Esophagus muscularis mucosa (tissue), 4 donors: ENCODE measurements around the gene RTL10.

Experiments used
- CTCF ChIP-seq, 3 experiments: fragments of 200-600 bp in 2 of 3; fragments of 450-650 bp in 1 of 3; sonication (generic) in 2 of 3; IDR thresholded peaks; one replicate each; pipeline ENCODE4 v1.5.1; 2017 to 2019; ENCODE audit warnings: antibody characterized with exemption in 3 of 3, mild to moderate bottlenecking in 2 of 3, moderate library complexity in 1 of 3
- EP300 ChIP-seq: sonication (generic); formaldehyde crosslinking; IDR thresholded peaks from one replicate; pipeline ENCODE4 v1.6.1; 2017; ENCODE audit warnings: antibody characterized with exemption
- POLR2A ChIP-seq: fragments of 450-650 bp; IDR thresholded peaks from one replicate; pipeline ENCODE4 v1.6.1; 2017; ENCODE audit warnings: antibody characterized with exemption, moderate library complexity, mild to moderate bottlenecking, low read depth
- POLR2AphosphoS5 ChIP-seq, 2 donors: sonication (generic); formaldehyde crosslinking; IDR thresholded peaks; one replicate each; pipeline ENCODE4 v1.6.1; 2017; ENCODE audit warnings: antibody characterized with exemption in 2 of 2

GRCh38 chr22:19834599-19834998, 20.1 kb downstream of the RTL10 start:
- TF ChIP-seq EP300 (no peak), CTCF (IDR thresholded peaks at IDR 0.05) (no peak), POLR2A (no peak), POLR2AphosphoS5 (IDR thresholded peaks at IDR 0.05) (no peak)
